Measurements from ENCODE around the gene KLRD1.
"Not testable (repeated sequence)": the region's sequence is repeated elsewhere in the genome, so short reads cannot be mapped to it uniquely, and the experiment has no call there.

Gene KLRD1

GRCh38 chr12:10339053-10339840 lies 31.6 kb downstream of the KLRD1 start:
- no peak for DNase-seq

DNA sequence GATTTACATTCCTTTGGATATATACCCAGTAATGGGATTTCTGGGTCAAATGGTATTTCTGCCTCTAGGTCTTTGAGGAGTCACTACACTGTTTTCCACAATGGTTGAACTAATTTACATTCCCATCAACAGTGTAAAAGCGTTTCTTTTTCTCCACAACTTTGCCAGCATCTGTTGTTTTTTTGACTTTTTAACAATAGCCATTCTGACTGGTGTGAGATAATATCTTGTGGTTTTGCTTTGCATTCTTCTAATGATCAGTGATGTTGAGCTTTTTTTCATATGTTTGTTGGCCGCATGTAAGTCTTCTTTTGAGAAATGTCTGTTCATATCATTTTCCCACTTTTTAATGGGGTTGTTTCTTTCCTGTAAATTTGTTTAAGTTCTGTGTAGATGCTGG lies 33.3 kb downstream of the KLRD1 start:
- not testable (repeated sequence) for DNase-seq

GRCh38 chr12:10341892-10342509 lies 34.3 kb downstream of the KLRD1 start:
- DNase-seq, result no peak

GRCh38 chr12:10351457-10351856 lies 43.8 kb downstream of the KLRD1 start:
- not testable (repeated sequence) for DNase-seq

DNA sequence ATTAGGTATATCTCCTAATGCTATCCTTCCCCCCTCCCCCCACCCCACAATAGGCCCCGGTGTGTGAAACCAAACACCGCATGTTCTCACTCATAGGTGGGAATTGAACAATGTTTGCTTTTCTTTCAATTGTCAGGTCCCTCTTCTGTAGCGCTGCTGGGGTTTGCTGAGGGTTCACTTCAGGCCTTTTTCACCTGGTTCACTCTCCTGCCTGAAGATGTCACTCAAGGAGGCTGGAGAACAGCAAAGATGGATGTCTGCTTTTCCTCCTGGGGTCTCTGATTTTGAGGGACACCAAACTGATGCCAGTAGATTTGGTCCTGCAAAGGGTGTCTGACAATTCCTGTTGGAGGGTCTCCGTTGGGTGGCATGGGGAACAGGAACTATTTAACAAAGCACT lies 46.4 kb downstream of the KLRD1 start:
- no peak for DNase-seq

- DNase-seq, result no peak
Observed at GRCh38 chr12:10354502-10354901, 46.8 kb downstream of the KLRD1 start.

DNA sequence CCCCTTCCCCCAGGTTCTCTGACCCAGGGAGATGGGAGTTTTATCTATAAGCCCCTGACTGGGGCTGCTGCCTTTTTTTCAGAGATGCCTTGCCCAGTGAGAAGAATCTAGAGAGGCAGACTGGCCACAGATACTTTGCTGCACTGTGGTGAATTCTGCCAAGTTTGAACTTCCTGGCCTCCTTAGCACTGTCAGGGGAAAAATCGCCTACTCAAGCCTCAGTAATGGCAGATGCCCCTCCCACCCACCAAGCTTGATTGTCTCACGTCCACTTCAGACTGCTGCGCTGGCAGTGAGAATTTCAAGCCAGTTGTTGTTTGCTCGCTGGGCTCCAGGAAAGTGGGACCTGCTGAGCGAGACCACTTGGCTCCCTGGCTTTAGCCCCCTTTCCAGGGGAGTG lies 50.5 kb downstream of the KLRD1 start:
- no peak for DNase-seq

GRCh38 chr12:10358969-10359368 lies 51.3 kb downstream of the KLRD1 start:
- DNase-seq, result no peak

- DNase-seq, result no peak
Observed at GRCh38 chr12:10361084-10361483, 53.4 kb downstream of the KLRD1 start.

GRCh38 chr12:10361622-10362021 lies 54.0 kb downstream of the KLRD1 start:
- DNase-seq, result no peak

- DNase-seq, result no peak
Observed at GRCh38 chr12:10362325-10362724, 54.7 kb downstream of the KLRD1 start.

DNA sequence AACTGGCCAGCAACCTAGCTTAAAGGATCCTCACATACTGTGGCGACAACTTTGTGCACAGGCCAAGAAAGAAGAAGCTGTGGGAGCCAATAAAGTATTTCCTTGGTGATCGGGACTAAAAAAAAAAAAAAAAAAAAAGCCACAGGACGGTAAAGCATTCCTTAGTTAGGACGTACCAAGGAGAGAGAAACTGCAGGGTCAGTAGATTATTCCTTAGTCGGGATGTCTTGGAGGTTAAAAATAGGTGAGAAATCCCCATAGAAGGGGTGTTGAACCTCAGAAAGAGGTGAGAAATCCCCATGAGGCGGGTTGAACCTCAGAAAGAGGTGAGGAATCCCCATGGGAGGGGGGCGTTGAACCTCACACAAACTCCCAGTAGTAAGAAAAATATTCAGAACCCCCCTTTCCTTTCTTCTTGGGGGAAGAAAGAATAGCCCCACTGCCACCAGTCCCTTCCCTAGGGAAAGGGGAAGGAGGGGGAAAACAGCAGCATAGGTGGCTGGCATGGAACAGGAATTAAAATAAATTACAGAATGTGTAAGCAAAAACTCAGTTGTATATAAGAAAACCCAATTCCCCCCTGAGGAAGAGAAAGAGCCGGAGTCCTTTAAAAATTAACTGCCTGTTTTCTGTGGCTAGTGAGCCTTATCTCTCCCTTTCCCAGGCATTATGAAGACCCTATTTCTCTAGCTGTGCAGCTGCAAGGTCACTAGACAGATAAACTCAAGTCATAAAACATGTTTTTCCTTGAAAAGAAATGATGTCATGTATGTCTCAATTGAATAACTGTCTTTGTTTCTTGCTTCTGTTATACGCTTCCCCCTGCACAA lies 55.4 kb downstream of the KLRD1 start:
- DNase-seq, result no peak

DNA sequence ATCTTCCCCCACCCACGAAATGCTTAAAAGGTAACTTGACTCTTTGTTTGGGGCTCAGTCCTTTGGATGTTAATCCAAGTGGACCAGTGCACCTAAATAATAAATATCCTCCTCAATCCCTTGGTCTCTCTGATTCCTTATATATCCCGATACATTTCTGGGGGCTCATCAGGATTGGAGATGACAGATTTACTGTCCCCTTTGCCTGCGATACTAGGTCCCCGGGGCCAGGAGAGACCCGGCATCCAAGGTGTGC lies 55.9 kb downstream of the KLRD1 start:
- no peak for DNase-seq

DNA sequence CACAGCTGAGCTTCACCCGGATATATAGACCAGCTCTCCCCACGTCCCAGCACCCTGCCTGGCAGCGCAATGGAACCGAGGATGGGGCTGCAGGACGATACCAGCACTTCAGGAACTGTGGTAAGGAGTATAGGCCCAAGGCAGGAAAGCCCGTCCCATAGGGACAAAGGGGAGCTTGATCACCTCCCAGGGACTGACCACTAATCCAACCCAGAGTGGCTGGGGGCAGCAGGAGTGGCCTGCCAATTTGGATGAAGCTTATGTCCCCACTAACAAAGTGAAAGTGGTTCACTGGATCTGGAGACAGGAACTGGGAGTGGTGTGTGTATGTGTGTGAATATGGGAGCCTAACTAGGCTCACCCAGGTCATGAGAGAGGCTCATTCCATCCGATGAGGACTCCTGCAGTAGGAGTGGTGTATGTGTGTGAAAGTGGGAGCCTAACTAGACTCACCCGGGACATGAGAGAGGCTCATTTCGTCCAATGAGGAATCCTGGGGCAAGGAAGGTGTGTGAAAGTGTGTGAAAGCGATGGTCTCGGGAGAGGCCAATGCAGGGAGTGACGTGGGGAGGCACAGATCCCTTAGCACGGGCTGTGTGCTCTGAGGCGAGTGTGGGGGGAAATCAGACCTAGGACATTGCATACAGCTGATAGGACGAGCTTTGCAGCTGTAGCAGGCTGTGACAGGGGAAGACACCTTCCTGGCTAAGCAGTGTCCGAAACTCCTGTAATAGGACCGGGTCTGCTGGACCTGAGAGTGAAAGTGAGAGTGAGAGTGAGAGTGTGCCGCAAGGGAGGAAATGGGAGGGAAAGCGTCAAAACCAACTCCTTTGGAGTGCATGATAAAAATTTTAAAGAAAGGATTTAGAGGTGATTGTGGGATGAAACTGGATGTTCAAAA lies 56.5 kb downstream of the KLRD1 start:
- peak; percentile 55 for DNase-seq

DNA sequence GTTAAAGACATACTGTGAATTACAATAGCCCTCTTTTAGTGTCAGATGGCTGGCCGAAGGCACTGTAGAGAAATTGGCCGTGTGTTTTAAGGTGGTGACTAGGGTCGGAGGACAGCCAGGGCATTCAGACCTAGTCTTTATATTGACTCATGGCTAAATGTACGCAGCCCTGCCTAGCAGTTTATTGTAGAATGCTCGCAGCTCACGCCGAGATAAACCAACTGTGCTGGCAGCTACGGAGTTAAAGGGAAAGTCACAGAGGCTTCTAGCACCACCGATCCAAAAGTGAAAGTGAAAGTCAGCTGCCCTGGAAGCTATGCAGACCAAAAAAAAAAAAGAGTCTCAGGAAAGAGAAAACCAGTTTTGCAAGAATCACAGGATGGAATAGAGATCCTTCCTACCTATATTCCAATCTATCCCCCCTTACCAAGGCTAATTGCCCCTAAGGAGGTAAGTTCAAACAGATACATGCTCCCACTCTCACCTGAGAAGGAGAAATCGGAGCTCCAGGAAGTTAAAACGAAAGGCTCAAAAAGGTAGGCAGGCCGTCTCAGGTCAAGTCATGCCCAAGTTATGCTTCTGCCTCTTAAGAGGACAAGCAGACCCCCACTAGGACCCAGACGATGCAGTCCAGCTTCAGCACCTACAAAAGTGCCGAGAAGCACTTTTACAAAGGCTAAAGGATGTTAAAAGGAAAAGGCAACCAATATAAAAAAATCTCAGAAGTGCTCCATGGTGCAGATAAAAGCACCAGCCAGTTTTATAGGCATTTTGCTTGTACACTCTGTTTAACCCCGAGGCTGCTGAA lies 57.3 kb downstream of the KLRD1 start:
- DNase-seq, result peak; percentile 82

GRCh38 chr12:10365696-10366405 lies 58.2 kb downstream of the KLRD1 start:
- DNase-seq, result no peak

DNA sequence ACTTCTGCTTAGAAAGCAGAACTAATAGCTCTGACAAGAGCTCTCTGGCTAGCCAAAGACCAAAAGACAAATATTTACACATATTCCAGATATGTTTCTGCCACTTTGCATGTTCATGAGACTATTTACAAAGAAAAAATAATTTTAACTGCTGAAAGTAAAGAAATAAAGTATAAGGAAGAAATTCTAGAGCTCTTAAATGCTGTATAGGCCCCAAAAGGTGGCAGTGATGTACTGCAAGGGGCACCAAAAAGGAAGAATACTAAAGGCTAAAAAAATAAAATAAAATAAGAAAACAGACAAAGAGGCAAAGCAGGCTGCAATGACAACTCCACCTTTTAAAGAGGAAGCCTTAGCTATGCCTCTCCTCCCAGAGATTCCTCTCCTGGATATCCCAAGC lies 59.2 kb downstream of the KLRD1 start:
- DNase-seq, result no peak

GRCh38 chr12:10367714-10368113 lies 60.0 kb downstream of the KLRD1 start:
- not testable (repeated sequence) for DNase-seq

DNA sequence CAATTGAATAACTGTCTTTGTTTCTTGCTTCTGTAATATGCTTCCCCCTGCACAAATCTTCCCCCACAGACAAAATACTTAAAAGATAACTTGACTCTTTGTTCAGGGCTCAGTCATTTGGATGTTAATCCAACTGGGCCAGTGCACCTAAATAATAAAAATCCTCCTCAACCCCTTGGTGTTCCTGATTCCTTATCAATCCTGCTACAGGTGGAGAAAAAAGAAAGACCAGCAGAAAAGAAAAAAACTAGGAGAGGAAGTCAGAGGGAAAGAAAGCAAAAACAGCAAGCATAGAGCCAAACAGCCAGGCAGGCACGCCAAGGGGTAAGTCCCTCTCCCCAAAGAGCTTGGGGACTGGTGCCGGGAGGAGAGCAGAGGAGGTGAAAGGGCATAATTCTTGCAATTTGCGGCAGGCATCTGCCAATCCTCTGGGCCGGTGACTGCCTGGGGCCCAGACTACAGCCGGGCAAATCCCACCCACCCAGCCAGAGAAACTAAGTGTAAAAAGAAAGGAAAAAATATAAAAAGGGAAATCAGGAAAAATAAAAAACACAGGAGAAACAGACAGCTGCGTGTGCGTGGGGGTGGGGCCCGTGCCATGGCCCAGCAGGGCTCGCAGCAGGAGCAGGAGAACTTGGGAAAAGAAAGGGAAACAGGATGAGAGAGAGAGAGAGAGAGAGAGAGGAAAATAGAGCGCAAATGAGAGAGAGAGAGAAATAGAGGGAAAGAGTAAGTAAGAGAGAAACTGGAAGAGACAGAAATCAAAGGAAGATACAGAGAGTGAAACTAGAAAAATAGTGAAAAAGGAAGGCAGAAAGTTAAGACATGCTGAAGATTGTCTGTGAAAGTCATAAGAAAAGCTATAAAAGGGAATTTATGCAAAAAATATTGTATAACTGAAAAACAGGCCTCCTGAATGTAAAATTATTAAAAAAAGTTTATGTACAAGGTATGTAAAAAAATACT lies 60.8 kb downstream of the KLRD1 start:
- DNase-seq, result no peak

Measured in CD4-positive, alpha-beta T cell treated with Interleukin-17A for 1 hour (primary cell).